ENCODE measurements around the gene TMEM205. TPM values are rescaled to one million over a fixed set of nuclear protein-coding genes. Genes with fewer than 3 reads are reported as not detected.

The TMEM205 gene
- total and polyA plus RNA-seq, 10 of the 15 experiments (the other 5 are each of a cell fraction or from before 2014, with no cell fraction given), result 27.8 to 144 (median 88.3) TPM

GRCh38 chr19:11380653-11381537 is 34.8 kb upstream of the TMEM205 start (continued):
- TF ChIP-seq IRF5 (IDR thresholded peaks at IDR 0.05; ENCODE audit: borderline replicate concordance) (no peak), BCL3 (IDR thresholded peaks at IDR 0.05; ENCODE audit: borderline replicate concordance, insufficient read depth, low read depth, low read length, poor library complexity, severe bottlenecking) (no peak), BACH1 (IDR thresholded peaks at IDR 0.05; ENCODE audit: borderline replicate concordance) (peak; percentile 75), ZNF217 (IDR thresholded peaks at IDR 0.05) (no peak), MYB (IDR thresholded peaks at IDR 0.05; ENCODE audit: borderline replicate concordance, low read depth, low read length) (no peak), NR2C2 (IDR thresholded peaks at IDR 0.05; ENCODE audit: borderline replicate concordance, control insufficient read depth, insufficient read length, low read depth) (no peak), SUPT20H (IDR thresholded peaks at IDR 0.05; ENCODE audit: borderline replicate concordance, control insufficient read depth, low read depth, low read length) (no peak), CHD4 (IDR thresholded peaks at IDR 0.05) (no peak), PML (IDR thresholded peaks at IDR 0.05; ENCODE audit: low read length) (no peak), NRF1 (conservative IDR thresholded peaks at IDR 0.05; ENCODE audit: low read depth, low read length) (no peak), MYC (IDR thresholded peaks at IDR 0.05; ENCODE audit: insufficient read depth, insufficient read length, insufficient replicate concordance, low read length, severe bottlenecking) (no peak), EED (IDR thresholded peaks at IDR 0.05; ENCODE audit: low read depth) (0 out of 2 replicates have a peak, but pooled peaks have one; percentile 18), ZBTB33 (IDR thresholded peaks at IDR 0.05) (no peak), JUNB (IDR thresholded peaks at IDR 0.05) (no peak), CBX3 (IDR thresholded peaks at IDR 0.05; ENCODE audit: borderline replicate concordance, low read depth) (no peak), ASH2L (IDR thresholded peaks at IDR 0.05; ENCODE audit: borderline replicate concordance, low read depth) (no peak), NR2C1 (IDR thresholded peaks at IDR 0.05) (no peak), ESRRA (IDR thresholded peaks at IDR 0.05; ENCODE audit: low read length) (no peak), SREBF1 (IDR thresholded peaks at IDR 0.05; ENCODE audit: low read length) (no peak), SMAD1 (IDR thresholded peaks at IDR 0.05; ENCODE audit: low read depth, partially characterized antibody) (no peak), POLR2AphosphoS2 (IDR thresholded peaks at IDR 0.05; ENCODE audit: low read depth, low read length) (peak; percentile 67; the same call in 1 of the 2 replicates), E4F1 (IDR thresholded peaks at IDR 0.05; ENCODE audit: borderline replicate concordance, partially characterized antibody) (no peak)
